Subcutaneous abdominal adipose tissue (tissue), 5 donors: Measurements from ENCODE around the gene E2F1.

Source experiments
- H3K27ac ChIP-seq: one replicate; pipeline ENCODE4 v1.7.0; 2013; ENCODE audit warnings: low read depth, mild to moderate bottlenecking, inconsistent platforms, low read length, moderate library complexity
- H3K27me3 ChIP-seq, 5 donors: one replicate each; pipeline ENCODE4 v1.7.0; 2013; ENCODE audit warnings: low read length in 5 of 5, inconsistent platforms in 1 of 5; ENCODE audit not compliant: control insufficient read depth in 5 of 5, insufficient read depth in 4 of 5
- H3K36me3 ChIP-seq, 5 donors: one replicate each; pipeline ENCODE4 v1.7.0; 2013; ENCODE audit warnings: low read length in 5 of 5; ENCODE audit not compliant: control insufficient read depth in 5 of 5, insufficient read depth in 5 of 5
- H3K4me1 ChIP-seq, 5 donors: one replicate each; pipeline ENCODE4 v1.7.0; 2013; ENCODE audit warnings: low read length in 5 of 5, mild to moderate bottlenecking in 3 of 5, moderate library complexity in 1 of 5; ENCODE audit not compliant: control insufficient read depth in 5 of 5, insufficient read depth in 5 of 5
- H3K4me3 ChIP-seq, 5 donors: one replicate each; pipeline ENCODE4 v1.7.0; 2013; ENCODE audit warnings: low read length in 5 of 5, low read depth in 1 of 5
- H3K9ac ChIP-seq, 5 donors: one replicate each; pipeline ENCODE4 v1.7.0; 2013; ENCODE audit warnings: low read length in 5 of 5, mild to moderate bottlenecking in 4 of 5, moderate library complexity in 3 of 5
- H3K9me3 ChIP-seq, 5 donors: one replicate each; pipeline ENCODE4 v1.7.0; 2013; ENCODE audit warnings: low read length in 5 of 5; ENCODE audit not compliant: control insufficient read depth in 5 of 5
- donor health status: healthy.
- donor health status: healthy.
- donor health status: healthy.
- donor health status: healthy.
- donor health status: healthy.

Gene E2F1

DNA sequence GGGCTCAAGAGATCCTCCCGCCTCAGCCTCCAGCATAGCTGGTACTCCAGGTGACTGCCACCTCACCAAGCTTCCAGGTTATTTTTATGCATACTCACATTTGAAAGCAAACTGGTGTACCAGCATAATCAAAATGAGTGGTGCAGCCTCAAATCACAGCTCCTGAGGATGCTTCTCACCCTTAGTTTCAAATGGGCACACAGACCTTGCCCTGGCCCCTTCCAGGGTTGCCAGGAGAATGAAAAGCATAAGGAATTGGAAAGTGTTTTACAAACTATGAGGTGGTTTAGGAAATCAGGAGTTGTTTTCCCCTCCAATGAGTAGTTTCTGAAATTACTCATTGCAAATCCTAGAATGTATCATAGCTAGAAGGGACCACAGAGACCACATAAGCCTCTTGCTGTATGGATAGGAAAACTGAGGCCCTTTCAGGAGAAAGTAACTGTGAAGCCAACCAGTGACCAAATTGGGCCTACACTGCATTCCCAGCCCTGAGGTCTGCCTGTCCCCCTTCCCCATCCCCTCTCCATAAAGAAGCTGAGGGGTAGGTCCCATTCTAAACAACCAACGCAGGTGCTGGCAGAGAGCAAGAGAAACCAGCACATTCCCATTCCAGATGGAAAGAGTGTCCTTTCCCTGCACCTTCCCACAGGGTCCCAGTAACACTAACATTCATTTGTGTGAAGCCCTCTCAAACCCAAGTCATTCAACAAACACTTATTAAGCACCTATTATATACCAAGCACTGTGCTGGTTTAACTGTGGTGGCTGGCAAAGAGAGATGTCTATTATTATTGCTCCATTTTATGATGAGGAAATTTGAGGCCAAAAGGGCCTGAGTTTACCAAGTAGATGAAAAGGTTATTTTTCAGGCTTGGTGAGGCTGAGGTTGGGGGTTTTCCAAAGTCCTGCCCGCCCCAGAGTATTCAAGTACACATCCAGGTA, 2.1 kb upstream of the E2F1 start:
- H3K36me3 ChIP-seq, result no peaks in the 10 kb centered on the region
- H3K4me1 ChIP-seq, result peaks cover 4 to 27% (median 19%) of the 10 kb centered on the region in 5 donors
- no peak overlapping the region for H3K4me3 ChIP-seq
- H3K9ac ChIP-seq, result no peak overlapping the region
- H3K27ac ChIP-seq, result no peak overlapping the region
- no peaks in the 10 kb centered on the region for H3K9me3 ChIP-seq
- no peaks in the 10 kb centered on the region for H3K27me3 ChIP-seq

DNA sequence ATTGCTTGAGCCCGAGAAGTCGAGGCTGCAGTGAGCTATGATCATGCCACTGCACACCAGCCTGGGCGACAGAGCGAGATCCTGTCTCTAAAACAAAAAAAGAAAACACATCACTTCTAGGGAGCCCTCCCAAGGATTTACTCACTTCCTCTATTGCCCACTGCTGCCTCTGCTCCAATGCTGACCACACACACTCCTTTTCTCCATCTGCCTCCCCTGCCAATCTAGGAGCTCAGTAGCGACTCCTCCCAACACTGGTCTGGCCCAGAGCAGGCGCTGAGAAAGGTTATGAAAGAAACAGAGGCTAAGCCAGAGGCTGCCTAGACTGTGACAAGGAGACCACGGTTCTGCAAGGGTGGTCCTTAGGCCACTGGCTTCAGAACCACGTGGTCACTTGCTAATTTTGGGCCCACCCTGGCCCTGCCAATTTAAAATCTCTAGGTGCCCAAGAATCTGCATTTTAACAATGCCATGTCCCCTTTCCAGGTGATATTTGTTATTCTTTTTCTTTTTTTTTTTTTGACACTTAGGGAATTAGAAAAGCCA, 1.3 kb upstream of the E2F1 start:
- no peak overlapping the region for H3K9ac ChIP-seq
- no peaks in the 10 kb centered on the region for H3K36me3 ChIP-seq
- H3K27me3 ChIP-seq, result no peaks in the 10 kb centered on the region
- peaks cover 4 to 27% (median 19%) of the 10 kb centered on the region in 5 donors for H3K4me1 ChIP-seq
- no peak overlapping the region for H3K27ac ChIP-seq
- H3K9me3 ChIP-seq, result no peaks in the 10 kb centered on the region
- no peak overlapping the region for H3K4me3 ChIP-seq

DNA sequence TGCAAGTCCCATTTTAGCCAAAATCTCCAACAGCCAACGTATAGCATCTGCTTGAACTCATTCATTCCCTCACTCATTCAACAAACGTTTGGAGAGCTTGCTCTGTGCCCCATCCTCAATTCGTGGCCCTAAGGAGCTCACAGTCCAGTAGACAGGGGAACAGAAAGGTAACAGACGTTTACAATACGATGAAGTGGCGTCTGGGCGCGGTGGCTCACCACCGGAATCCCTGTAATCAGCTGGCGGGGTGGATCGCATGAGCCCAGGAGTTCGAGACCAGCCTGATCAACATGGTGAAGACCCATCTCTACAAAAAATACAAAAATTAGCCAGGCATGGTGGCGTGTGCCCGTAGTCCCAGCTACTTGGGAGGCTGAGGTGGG, 790 bp upstream of the E2F1 start:
- Histone ChIP-seq H3K27me3 (no peaks in the 10 kb centered on the region), H3K9ac (no peak overlapping the region), H3K4me1 (peaks cover 4 to 27% (median 19%) of the 10 kb centered on the region in 5 donors), H3K36me3 (no peaks in the 10 kb centered on the region), H3K27ac (no peak overlapping the region), H3K9me3 (no peaks in the 10 kb centered on the region), H3K4me3 (peak overlapping the region in 4 of 5 donors; percentile 49 to 64 (median 58))

DNA sequence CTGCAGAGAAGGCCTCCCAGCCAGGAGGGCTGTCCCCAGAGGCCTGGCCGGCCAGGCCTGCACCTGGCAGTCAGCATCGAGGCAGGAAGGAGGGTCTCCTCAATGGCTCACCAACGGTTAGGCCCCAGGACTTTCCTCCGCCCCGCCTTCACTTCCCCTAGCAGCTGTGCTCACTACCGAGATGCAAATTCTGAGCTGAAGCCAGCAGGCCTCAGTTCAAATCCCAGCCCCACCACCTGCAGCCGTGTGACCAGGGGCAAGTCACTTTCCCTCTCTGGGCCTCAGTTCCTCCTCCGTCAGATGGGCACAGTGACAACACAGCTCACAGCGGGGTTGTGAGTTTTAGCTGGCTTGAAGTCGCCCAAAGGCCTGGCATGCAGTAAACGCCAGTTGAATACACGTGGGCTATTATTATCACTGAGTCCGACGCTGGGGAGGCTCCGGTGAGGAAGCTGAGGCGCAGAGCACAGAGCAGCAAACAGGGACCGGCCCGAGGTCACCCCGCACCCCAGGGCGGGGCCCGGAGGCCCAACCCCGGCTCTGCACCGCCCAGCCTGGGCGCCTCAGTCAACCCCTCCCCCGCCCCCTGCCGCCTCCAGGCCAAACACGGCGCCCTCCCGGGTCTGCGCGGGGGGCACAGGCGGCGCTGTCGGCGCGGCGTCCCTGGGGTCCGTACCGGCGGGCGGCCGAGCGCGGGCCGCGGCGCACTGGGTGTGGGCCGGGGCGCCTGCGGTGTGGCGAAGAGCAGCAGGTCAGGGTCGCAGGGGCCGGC, 671 bp downstream of the E2F1 start:
- Histone ChIP-seq H3K36me3 (no peaks in the 10 kb centered on the region), H3K4me1 (peaks cover 4 to 33% (median 24%) of the 10 kb centered on the region in 5 donors), H3K9ac (peak overlapping the region in 3 of 5 donors; percentile 38 to 64 (median 59)), H3K27ac (no peak overlapping the region), H3K27me3 (no peaks in the 10 kb centered on the region), H3K4me3 (peak overlapping the region; percentile 26 to 52 (median 43)), H3K9me3 (no peaks in the 10 kb centered on the region)

DNA sequence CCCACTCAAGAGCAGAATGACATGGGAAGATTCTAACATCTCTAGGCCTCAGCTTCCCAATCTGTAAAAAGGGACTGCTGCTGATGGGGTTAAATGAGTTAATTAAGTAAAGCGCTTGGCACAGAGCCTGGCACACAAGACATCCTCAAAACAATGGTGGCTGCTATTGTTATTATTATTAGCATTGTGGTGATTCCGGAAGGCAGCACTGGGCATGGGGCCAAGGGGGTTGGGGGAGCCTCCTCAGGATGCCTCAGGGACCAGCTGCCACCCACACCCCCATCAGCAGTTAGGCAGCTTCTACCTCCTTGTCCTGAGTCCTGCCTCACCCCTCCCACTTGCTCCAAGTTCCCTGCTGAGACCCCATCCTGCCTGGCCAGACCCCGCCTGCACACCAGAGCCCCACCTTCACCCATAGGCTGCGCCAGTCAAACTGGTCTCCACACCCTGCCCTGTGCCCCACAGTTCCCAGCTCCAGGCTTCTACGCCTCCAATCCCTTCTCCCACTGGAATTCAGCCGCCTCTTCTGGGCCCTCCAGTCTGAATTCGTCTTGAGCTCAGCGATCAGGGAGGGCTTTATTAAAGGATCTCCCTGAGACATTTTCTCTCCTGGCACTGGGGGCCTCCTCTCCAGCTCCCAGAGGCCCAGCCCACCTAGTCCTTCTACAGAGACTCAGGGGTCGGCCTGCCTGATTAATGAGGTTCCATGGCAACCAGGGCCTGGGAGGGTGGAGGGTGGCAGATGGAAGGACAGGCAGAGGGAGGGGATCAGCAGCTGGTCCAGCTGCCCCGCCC, 1.5 kb downstream of the E2F1 start:
- Histone ChIP-seq H3K4me3 (peak overlapping the region in 2 of 5 donors; percentile 42 to 43), H3K27ac (no peak overlapping the region), H3K27me3 (no peaks in the 10 kb centered on the region), H3K36me3 (no peaks in the 10 kb centered on the region), H3K9ac (peak overlapping the region in 2 of 5 donors; percentile 59 to 64), H3K4me1 (peaks cover 4 to 39% (median 30%) of the 10 kb centered on the region in 5 donors), H3K9me3 (no peaks in the 10 kb centered on the region)

DNA sequence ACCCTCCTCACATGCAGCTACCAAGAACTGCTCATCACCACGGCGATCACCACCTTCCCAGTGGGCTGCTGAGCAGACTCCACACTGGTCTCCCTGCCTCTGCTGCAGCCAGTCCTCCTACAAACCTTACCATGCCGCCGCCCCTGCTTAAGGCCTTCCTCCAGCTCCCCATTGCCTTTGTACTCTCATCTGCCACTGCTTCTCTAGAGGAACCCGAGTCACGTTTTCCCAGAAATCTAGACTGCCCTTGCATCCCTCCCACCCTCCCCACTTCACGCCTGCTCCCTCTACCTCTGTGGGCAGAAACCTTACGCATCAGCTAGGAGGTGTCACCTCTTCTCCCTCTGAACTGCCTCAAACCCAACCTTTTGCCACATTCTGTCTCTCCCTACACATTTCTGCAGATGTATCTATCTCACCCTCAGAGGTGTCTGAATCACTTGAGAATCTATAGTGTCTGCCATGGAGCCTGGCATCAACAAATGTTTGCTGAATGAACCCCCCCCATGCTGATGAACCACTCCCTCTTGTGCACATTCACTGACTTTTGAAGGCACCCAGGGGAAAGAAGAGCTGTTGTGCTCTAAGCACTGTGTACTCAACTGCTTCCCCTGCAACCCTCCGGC, 4.3 kb downstream of the E2F1 start:
- Histone ChIP-seq H3K27me3 (no peaks in the 10 kb centered on the region), H3K9me3 (no peaks in the 10 kb centered on the region), H3K27ac (no peak overlapping the region)

DNA sequence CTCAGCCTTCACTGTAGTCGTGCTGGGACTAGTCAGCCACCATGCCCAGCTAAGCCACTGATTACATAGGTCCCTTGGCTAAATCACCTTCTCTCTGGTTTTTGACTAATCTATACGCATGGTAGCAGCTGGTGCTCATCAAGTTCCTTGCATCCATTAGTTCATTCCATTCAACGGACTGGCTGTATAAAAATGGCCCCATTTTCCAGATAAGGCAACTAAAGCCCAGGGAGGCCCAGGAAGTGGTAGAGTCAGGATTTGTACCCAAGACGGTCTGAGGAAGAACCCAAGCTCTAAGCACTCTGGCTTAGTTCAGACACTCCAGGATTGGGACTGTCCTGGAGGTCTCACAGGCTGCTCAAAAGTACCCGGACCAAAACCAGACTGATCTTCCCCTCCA, 4.9 kb downstream of the E2F1 start:
- H3K27ac ChIP-seq, result no peak overlapping the region
- H3K9me3 ChIP-seq, result no peaks in the 10 kb centered on the region

More for the DNA sequence above, 4.3 kb downstream of the E2F1 start:
- peaks cover 9 to 51% (median 45%) of the 10 kb centered on the region in 5 donors for H3K4me1 ChIP-seq
- no peaks in the 10 kb centered on the region for H3K36me3 ChIP-seq
- H3K9ac ChIP-seq, result no peak overlapping the region
- no peak overlapping the region for H3K4me3 ChIP-seq

DNA sequence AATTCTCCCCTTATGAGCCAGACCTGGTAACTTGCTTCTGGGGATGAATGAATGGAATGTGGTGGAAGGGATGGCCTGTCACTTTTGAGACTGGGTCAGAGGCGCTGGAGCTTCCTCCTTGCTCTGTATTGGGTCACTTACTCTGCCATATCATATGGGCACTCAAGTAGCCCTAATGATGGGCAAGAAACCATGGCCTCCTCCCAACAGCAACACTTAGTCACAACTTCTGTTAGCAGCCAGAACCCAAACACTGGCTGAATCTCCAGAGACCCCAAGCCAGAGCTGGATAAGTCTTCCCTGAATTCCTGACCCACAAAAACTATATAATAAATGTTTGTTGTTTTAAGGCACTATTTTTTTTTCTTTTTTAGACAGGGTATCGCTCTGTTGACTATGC, 5.5 kb downstream of the E2F1 start:
- Histone ChIP-seq H3K9me3 (no peaks in the 10 kb centered on the region), H3K9ac (no peak overlapping the region), H3K4me3 (no peak overlapping the region), H3K4me1 (peaks cover 13 to 59% (median 49%) of the 10 kb centered on the region in 5 donors), H3K27ac (no peak overlapping the region), H3K36me3 (no peaks in the 10 kb centered on the region), H3K27me3 (no peaks in the 10 kb centered on the region)

More for the DNA sequence above, 4.9 kb downstream of the E2F1 start:
- no peak overlapping the region for H3K4me3 ChIP-seq
- H3K4me1 ChIP-seq, result peaks cover 9 to 53% (median 45%) of the 10 kb centered on the region in 5 donors
- no peak overlapping the region for H3K9ac ChIP-seq
- no peaks in the 10 kb centered on the region for H3K36me3 ChIP-seq
- no peaks in the 10 kb centered on the region for H3K27me3 ChIP-seq
